HS-5 (cell line): ENCODE data around the gene ZC3H18.

Source experiments
- DNase-seq: peaks from one replicate; pipeline ENCODE4 v3.0.0-alpha.2; 2012; ENCODE audit warnings: low read depth

The ZC3H18 gene

DNA sequence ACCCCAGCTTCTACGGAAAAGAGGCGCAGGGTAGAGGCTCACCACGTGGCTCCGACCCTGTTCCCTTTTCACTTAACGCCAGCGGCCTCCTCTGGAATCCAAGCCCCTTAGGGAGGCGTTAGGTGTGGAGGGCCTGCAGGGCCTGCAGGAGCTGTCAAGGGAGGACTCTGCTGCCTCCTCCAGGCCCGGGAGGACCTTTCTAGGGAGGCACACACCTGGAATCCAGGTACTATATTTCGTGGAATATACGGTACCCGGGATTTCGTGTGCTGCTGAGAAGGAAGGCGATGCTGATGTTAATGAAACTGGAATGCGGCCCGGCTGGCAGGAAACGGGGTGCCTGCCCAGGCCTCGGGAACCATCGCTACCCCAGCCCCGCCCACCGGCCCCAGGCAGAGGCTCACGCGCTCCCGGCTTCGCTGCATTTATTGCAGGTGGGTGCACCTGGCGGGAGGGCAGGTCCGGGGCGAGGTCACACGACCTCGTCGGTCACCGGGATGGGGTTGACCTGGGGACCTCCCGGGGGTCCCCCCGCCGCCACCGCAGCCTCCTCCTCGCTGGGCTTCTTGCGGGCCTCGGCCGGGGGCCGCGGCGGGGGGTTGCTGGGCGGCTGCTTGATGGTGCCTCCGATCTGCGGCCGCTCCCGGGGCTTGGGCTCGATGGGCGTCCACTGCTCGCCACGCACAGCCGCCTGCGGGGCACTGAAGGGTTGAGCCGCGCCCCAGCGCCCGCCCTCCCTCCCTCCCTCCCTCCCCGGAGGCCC is 72.9 kb downstream of the ZC3H18 start:
- DNase-seq = no peak

DNA sequence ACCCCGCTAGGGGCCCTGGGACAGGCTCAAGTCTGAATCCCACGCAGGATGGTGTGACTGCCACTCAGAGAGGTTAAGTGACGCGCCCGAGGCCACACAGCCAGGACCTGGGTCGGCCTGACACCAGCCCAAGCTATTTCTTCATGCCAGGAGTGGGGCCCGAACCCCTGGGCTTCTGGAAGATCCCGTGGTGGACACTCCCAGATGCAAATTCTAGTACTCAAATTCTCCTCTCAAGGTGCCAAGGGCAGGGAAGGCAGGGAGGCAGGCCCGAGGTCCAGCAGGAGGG is 73.4 kb downstream of the ZC3H18 start:
- DNase-seq = no peak

DNA sequence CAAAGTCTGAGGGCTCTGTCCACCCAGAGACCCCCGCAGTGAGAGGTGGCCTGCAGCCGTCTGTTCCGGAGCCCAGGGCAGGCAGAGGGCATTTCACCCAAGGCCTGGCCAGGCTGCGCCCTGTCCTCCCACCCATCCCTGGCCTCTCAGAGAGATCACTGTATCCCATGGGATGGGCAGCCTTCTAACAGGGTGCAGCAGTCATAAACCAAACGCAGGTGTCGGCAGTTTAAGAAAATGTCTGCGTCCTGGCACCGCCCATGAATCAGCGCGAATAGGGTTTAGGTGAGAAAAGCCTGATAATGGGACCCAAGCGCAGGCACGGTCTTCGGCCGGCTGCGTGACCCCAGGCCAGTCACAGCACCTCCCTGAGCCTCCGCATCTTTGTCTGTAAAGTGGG is 75.3 kb downstream of the ZC3H18 start:
- no peak for DNase-seq

DNA sequence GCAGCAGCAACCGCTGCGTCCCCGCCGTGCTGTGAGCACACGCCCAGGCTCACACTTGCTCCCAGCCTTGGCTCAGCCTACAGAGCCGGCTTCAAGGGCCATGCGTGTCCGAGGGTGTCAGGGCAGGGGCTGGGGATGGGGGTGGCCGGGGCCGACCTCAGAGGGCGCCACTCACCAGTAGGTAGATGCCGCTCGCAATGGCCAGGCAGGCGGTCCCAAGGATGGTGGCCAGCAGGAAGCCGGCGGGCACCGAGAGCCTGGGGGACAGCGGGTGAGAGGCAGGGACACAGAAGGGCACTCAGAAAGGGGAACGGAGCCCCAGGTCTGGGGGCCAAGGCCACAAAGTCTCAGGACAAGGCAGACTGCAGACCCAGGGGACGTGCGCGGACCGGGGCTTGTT is 75.7 kb downstream of the ZC3H18 start:
- DNase-seq = no peak

DNA sequence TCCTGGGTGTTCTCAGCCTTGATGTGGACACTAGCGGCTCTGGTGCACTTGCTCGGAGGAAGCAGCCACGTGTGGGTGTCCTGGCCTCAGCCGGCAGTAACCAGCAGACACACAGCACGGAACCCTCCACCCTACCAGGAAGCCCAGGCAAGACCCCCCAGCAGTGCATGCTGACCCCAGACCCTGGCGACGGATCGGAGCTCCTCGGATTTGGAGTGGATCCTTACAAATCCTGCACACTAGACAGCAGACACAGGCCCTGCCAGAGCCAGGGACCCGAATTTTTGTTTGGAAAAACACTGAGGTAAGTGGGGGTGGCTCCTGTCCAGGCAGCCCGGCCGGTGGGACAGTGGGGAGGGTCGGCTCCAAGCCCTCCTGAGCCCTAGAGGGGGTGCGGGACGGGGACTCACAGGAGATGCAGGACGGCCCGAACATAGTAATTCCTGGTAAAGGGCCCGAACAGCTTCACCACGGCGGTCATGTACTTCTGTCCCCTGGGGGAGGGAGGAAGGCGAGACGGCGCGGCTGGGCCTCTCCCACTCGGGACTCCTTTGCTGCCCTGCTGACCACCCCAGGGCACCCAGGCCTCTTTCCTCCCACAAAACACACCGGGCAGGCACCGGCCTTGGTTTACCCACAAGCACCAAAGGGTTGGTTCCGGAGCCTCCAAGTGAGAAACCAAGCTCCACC is 76.3 kb downstream of the ZC3H18 start:
- DNase-seq = no peak

DNA sequence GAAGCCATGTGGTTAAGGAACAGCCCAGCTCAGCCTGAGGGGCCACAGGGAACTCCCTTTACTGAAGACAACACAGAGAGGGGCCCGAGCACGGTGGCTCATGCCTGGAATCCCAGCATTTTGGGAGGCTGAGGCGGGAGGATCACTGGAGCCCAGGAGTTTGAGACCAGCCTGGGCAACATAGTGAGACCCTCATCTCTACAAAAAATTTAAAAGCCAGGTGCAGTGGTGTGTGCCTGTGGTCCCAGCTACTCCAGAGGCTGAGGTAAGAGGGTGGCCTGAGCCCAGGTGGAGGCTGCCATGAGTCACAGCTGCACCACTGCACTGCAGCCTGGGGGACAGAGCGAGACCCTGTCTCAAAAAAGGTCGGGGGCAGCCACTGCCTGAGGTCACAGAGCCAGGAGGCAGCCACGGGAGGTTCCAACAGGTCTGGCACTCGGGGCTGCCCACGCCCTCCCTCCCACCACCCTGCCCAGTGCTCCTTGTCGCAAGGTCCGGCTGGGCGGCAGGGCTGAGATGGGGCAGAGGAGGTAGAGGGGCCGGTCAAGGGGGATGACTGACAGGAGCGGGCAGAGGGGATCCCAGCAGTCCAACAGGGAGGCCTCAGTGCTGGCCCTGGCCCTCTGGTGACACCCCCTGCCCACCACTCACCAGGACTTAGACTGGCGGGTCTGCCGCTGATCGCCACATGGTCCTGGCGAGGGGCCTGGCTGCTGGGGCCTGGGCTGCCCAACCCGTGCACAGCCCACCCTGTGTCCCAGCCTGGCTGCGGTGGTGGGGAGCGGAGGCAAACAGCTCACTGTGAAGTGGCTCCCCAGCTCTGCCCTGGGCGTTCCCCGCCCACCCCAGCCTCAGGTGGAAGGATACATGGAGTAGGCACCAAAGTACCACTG is 77.2 kb downstream of the ZC3H18 start:
- DNase-seq = no peak

DNA sequence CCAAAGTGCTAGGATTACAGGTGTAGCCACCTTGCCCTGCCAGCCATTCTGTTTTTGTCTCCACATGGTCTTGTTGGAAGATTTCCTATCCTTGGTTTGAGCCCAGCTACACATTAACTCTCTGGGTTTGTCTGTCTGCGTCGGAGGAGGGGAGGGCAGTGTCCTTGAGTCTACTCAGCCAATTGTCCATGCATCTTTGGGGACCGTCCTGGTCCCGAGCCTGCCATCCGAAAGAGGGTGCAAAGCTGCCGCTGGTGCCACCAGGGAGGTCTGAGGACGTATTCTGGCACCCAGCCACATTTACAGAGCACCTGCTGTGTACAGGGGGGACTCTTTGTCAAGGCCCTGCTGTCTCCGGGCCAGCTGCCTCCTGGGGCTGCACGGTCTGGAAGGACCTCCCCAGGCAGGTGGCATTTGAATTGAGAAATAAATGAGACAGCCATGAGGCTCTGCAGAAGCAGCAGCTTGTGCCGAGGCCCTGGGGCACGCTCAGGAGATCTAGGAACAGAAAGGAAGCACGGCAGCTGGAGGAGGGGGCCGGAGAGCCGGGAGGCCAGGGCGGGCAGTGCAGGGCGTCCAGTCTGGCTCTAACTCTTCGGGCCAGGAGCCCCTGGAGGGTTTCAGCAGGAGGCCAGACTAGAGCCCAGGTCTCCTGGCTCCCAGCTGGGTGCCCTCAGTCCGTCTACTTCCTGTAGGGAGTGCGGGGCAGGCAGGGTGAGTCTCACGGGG is 79.2 kb downstream of the ZC3H18 start:
- DNase-seq = no peak

DNA sequence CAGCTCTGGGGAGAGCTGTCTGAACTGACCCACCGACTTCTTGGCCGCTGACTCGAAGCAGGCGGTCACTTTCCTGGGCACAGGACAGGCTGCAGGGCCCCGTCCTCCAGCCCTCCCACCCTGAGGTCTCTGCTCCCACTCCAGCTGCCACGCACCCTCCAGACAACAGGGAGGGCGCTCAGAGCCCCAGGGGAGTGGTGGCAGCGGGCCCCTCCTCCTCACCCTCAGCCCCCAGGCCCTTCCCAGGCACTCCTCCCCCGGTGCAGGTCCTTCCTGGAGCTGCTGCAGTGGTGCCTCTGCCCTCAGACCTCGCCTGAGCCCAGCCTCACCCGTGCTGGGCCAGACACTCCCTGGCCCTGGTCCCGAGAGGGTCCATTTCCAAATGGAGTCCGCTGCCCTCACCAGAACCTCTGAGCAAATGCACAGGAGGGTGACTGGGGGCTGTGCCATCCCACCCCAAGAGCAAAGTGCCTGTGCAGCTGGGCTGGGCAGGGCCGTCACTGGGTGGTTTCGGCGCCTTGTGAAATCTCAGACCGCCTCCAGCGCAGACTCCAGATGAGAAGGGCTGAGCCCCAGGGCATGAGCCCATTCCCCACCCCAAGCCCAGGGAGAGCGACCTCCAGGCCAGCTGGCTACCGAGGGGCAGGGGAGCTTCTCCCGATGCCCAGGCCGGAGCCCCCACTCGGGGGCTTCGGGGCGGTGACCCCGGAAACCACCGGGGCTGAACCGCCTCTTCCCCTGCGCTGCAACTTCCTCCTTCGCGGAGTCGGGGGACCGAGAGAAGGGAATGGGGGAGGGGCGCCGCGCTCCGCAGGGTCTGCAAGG is 79.9 kb downstream of the ZC3H18 start:
- DNase-seq = no peak

DNA sequence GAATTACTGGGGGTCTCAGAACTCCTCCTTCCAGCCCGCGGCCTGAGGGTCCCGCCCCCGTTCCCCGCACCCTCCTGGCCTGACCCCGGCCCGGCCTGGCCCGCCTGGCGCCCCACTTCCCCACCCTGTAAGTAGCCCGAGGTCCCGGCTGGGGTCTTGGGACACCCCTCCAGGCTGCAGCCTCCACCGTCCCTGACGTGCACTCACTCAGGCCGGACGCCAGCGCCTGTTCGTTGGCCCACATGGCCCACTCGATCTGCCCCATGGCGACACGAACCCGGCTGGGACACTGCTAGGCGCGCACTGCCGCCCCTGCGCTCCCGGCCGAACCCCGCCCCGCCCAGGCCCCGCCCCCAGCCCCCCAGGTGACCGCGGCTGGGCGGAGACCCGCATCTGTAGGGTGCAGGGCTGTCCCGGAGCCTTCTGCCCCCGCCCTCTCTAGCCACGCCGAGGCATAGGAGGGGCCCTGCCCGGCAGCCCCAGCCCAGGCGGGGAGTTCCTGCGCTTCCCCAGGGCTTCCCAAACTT is 80.6 kb downstream of the ZC3H18 start, which contains the start of gene CYBA:
TSS of gene CYBA (minus strand) at position 305 of the 527 bp plus-strand sequence. CDS start at position 265, 40 bp downstream.
- DNase-seq = no peak

DNA sequence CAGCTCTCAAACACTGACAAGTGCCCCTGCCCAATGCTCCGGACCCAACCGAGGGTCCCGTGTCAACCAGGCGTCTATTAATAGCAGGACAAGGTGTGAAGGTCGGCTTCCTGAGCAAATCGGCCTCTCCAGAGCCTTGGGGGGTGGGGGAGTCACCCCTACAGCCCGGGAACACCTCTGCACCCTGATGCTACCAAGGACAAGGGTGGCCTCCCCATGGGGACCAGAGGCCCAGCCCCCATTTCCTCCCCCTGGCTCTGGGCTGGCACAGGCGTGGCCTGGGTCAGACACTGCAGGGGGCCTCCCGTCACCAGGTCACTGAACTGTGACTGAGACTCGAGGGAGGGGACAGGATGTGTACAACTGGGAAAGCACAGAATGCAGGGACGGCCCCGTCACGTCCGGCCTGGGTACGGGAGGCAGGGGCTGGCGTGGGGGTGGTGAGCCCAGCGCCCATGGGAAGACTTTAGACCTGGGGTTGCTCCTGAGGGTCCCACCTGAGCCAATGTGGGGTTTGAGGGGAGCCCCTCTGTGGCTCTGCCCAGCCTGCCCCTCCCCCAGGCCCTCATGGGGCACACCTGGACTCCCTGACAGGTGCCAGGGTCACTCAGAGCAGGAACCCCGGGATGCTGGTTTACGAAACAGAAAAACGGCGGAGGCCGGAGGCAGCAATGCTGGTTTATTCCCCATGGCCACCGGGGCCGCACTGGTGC is 81.2 kb downstream of the ZC3H18 start:
- no peak for DNase-seq

DNA sequence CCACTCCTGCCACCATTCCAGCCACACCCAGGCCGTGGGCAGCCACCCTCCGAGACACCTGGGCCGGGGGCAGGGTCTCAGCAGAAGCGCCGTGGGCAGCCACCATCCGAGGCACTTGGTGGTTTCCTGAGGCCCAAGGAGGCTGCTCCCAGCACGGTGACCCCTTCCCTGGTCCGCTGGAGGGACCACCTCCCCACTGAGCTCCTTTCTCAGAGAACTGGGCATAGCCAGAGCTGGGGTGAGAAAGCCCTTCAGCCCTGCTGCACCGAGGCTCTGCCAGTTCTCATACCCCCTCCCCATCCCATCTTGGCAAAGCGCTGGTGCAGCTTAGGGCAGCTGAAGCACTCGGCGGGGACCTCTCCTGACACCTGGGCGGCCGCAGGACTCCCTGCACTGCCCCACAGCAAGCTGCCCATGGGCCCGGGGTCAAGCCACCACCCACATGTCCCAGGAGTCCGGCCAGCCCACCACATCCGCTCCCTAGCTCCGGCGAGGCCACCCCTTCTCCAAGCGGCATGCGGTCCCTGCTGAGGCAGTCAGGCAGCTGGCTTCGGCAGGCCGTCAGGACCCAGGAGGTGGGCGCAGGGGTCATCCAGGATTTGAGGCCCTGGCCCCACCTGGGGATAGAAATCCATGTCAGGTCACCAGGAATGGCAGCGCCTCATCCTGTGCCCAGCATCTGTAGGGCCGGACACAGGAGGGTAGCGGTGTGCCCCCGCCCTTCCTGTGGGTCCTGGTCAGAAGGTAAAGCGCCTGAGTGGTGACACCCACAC is 82.0 kb downstream of the ZC3H18 start:
- no peak for DNase-seq

DNA sequence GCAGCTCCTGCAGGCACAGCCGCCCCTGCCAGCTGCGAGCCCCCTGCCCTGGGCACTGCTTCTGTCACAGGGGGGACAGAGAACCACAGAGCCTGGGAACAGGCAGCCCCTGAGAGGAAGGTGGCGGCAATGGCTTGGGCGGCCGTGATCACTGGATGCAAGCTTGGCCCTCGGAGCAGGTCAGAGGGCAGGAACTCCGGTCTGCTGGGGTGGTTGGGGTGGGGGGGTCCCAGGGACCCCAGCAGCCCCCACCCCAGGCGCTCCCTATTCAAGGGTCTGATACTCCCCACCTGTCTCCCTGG is 82.5 kb downstream of the ZC3H18 start:
- DNase-seq = no peak

DNA sequence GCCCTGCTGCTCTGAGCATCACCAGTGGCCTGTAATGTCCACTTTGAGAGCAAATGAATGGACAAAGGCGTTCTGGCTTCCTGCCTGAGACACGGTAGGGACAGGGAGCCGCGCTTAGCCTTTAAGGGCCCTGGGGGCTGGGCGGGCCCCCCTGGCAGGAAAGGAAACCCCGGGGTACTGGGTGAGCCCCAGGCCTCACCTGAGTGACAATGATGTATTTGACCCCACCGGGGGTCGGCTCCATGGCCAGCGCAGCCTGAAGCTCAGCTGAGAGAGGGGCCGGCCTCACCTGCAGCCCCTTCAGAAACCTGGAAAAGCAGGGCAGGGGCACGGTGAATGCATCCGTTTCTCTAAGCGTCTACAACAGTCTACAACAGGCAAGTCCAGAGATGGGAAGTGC is 82.9 kb downstream of the ZC3H18 start:
- DNase-seq = no peak

DNA sequence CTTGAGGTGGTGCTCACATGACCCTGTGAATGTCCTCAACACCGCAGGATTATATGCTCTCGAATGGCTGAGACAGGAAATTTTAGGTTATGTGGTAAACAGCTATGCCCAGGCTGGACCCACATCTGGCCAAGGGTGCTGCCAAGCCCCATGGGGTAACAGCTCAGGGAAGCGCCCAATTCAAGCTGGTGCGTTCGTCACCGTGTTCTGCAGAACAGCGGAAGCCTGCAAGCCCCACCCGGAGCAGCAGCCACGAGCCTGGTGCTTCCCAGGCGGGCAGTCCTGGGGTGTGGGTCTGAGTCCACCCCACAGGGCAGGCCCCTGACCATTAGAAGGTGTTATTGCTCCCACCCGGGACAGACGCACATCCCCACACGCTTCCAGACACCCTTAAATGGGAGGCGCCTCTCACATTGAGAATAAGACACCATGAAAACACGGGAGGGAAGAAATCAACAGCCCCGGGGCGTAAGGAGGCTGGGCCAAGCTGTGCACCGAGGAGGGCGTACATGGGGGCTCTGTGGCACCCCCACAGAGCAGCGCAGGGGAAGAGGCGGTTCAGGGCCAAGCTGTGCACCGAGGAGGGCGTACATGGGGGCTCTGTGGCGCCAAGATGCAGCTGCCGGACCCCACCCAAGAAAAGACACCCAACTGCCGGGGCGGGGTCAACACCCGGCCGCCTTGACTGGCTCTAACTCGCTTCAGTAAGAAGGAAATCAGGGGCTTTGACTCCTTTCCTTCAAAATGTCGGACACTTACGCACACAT is 83.6 kb downstream of the ZC3H18 start:
- no peak for DNase-seq

DNA sequence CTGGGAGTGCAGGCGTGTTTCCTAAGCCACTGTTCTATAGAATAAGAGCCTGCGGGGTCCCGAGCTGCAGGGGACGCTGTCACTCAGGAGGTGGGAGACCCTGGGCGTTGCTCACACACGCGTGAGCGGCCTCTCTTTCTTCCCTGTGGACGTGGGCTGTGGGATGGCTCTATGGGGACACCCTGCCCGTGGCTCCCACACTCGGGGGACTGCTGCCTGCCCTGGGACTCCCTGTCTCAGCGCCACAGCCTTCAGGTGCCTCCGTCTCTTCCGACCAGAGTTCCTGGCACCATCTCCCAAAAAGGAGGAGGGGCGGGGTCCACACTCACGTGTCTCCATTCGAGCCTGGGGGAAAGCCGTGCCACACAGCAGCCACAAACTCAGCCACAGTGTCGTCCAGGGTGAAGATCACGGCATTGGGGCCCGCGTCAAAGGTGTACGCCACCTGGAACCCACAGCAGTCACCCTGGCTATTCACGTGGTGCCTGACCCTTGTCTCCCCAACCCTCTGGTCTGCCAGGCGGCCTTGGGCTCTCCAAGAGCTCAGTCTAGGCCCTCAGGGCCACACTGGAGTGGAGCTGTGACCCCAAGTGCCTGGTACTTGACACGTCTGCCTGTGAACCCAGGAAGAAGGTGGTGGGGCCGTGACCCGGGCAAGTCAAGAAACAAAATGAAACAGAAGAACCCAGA is 84.3 kb downstream of the ZC3H18 start:
- DNase-seq = no peak

DNA sequence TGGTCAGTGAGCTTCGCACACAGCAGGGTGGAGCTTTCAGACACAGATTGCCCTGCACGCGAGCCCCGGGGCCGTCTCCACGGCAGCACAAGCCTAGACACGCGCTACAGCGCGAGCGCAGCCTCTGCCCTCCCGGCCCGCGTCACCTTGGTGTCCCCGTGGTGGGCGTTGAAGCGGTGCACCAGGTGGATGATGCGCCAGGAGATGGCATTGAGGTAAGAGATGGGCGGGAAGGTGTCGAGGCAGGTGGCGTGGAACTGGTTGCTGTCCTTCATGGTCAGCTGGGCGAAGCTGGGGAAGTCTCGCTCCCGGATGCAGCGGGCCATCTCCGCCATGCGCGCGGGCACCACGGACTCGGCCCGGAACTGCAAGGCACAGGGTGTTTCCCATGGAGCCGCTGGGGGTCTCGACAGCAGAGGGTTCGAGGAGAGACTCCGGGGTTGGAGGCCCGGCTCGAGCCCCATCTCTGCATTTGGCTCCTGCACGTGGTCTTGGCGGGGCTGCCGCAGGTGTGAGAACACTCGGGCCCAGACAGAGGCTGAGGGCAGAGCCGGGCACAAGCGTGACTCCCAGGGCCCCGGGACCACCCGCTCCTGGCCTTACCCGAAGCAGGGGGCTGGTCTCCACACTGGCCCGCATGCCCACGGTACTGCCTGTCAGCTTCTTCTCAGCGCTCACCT is 85.0 kb downstream of the ZC3H18 start:
- no peak for DNase-seq

DNA sequence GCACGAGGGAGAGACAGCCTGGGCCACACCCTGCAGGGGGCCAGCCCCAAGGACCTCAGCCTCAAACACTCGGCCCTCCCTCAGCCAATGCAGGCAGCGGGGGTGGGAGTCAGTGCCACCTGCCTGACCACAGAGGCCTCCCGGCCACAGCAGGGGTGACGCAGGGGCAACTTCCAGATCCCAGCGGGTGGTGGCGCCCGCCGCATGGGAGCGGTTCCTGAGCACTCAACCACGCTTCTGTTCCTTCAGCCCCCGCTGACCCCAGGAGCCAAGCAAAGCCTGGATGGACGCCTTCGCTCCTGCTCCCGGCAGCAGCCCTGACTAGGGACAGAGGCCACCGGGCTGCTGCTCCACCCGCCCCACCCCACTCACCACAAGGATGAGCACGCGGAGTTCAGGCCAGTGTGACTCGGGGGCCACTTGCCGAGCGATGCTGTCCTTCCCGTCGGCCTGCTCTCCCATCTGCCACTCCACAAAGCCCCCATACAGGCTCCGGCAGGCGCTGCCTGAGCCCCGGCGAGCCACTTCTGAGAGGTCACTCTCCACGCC is 85.6 kb downstream of the ZC3H18 start:
- no peak for DNase-seq
